GM18508 (cell line): Measurements from ENCODE around the gene VAPA.
A peak's percentile ranks its signal among the peaks of the same experiment; 100 is the strongest.
"Not testable (repeated sequence)": the region's sequence is repeated elsewhere in the genome, so short reads cannot be mapped to it uniquely, and the experiment has no call there.

ENCODE experiments used
- ATAC-seq: cut with Tn5 transposase; IDR thresholded peaks from one replicate; pipeline ENCODE4 v1.9.1; 2021; ENCODE audit warnings: moderate number of reproducible peaks; ENCODE audit not compliant: insufficient read depth, unreplicated experiment

VAPA gene

GRCh38 chr18:9885170-9886004 lies 28.4 kb upstream of the VAPA start, which contains the start of gene TXNDC2:
TSS of gene TXNDC2 (plus strand) at chr18:9885973. CDS start at chr18:9886681, 708 bp downstream.
- no peak for ATAC-seq

GRCh38 chr18:9886005-9886348 lies 27.8 kb upstream of the VAPA start:
- ATAC-seq, result no peak

GRCh38 chr18:9887992-9888391 lies 25.8 kb upstream of the VAPA start:
- ATAC-seq, result no peak

GRCh38 chr18:9890196-9890595 lies 23.6 kb upstream of the VAPA start:
- ATAC-seq, result no peak

DNA sequence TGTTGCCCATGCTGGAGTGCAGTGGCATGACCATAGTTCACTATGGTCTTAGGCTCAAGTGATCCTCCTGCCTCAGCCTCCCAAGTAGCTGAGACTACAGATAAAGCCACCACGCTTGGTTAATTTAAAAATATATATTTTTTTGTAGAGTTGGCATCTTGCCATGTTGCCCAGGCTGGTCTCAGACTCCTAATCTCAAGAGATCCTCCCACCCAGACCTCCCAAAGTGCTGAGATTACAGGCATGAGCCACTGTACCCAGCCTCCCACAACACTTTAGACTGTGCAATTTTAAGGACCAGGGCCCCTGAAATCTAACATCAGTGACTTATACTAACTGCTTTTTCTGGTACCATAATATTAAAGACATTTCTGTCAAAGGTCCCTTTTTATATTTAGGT lies 22.9 kb upstream of the VAPA start:
- ATAC-seq, result no peak

DNA sequence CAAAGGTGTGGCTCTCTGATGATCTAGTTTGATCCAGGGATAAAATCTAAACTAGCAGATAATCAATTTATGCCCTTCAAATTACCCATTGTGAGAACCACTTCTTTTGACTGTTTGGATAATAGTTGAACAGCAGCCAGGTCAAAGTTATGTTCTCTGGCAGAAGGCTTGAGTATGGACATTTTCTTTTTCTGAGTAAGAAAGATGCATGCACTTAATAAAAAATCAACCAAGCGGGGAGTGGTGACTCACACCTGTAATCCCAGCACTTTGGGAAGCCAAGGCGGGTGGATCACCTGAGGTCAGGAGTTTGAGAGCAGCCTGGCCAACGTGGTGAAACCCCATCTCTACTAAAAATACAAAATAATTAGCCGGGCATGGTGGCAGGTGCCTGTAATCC lies 22.3 kb upstream of the VAPA start:
- not testable (repeated sequence) for ATAC-seq

DNA sequence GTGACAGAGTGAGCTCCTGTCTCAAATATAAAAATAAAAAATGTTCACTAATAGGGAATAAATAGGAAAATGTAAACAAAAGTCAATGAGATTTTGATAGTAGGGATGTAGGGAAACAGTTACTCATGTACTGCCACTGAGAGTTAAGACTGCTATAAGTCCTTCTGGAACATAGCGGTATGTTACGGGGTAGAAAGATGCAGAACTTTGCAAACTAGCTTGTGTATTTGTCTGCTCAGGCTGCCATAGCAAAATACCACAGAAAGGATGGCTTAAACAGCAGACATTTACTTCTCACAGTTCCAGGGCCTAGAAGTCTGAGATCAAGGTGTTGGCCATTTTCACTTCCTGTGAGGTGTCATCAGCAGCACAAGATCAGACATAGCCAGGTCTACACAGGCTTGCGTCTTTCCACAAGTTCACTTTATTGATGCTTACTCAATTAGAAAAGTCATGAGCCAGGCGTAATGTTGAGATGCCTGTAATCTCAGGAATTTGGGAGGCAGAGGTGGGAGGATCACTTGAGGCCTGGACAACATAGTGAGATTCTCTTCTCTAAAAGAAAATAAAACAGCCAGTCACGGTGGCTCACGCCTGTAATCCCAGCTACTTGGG lies 19.3 kb upstream of the VAPA start:
- no peak for ATAC-seq

GRCh38 chr18:9897129-9897528 lies 16.7 kb upstream of the VAPA start:
- ATAC-seq, result no peak

DNA sequence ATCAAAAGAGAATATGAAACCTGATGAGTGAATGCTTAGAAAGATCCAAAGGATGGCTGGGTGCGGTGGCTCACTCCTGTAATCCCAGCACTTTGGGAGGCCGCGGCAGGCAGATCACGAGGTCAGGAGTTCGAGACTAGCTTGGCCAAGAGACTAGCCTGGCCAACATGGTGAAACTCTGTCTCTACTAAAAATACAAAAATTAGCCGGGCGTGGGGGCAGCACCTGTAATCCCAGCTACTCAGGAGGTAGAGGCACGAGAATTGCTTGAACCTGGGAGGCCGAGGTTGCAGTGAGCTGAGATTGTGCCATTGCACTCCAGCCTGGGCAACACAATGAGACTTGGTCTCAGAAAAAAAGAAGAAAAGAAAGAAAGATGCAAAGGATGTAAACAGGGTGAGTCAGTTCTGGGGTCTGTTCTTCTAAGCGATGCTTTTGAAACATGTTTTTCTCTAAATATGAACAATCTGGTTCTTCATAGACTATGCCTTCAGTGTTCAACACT lies 16.0 kb upstream of the VAPA start:
- not testable (repeated sequence) for ATAC-seq

DNA sequence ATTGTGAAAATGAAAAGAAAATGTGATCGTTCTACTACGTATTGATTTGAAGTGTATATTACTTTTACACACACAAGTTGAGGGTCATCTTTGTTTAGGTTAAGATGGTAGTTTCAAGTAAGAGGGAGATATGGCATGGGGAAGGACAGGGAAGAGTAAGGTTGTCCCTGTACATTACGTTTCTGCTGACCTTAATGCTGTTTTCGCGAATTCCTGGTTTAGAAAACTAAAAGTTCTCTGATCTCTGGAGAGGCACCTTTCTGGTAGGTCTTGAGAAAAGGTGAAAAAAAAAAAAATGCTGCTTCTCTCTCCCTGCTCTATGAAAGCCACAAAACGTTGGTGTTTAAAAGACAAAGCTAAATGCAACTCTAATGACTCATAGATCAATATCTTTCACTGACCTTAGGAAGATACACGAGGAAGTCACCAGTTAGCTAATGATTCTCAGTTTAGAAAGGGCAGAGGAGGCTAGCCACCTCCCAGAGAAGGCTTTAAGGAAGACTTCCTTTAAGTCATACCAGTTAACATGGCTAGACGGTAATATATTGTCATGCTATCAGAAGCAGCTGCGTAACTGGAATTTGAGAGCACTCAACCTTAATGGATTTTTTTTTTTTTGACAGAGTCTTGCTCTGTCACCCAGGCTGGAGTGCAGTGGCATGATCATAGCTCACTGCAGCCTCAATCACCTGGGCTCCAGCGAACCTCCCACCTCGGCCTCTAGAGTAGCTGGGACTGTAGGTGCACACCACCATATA lies 14.8 kb upstream of the VAPA start:
- ATAC-seq, result peak; percentile 47

DNA sequence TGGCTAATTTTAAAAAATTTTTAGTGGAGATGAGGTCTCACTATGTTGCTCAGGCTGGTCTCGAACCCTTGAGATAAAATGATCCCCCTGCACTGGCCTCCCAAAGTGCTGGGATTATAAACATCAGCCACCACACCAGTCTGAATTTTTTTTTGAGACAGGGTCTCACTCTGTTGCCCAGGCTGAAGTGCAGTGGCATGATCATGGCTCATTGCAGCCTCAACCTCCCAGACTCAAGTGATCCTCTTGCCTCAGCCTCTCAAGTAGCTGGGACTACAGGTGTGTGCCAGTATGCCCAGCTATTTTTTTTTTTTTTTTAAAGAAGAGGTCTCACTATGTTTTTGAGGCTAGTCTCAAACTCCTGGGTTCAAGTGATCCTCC lies 14.3 kb upstream of the VAPA start:
- ATAC-seq, result not testable (repeated sequence)

DNA sequence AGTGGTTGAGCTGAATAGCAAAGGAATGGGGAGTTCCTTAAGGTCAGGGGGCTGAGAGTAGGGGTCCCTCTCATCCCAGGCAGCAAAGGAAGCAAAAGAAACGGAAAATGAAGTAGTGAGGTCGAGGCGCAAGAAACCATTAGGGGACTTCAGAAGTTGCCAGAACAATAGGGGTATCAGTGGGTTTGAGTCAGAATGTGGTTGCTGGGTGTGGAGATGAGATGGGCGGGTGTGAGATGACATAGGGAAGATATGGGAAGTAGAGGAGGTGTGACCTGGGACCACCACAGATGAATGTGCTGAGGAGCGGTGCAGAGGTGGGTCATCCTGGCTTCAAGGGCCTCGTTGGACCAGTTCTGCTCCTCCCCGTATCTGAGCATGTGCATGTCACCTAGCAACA lies 13.1 kb upstream of the VAPA start:
- no peak for ATAC-seq

- no peak for ATAC-seq
These were observed 12.4 kb upstream of the VAPA start for GRCh38 chr18:9901377-9901776.

GRCh38 chr18:9902264-9902663 lies 11.6 kb upstream of the VAPA start:
- ATAC-seq, result not testable (repeated sequence)

DNA sequence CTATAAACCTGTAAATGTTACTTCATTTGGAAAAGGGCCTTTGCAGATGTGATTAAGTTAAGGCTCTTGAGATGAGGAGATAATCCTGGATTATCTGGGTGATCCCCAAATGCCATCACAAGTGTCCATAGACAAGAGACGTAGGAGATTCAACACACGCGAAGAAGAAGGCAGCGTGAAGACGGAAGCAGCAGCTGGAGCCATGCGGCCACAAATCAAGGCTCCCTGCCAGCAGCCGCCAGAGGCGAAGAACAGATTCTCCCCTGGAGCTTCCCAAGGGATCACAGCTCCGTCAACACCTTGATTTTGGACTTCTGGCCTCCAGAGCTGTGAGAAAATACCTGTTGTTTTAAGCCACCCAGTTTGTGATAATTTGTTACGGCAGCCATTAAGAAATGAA lies 11.0 kb upstream of the VAPA start:
- no peak for ATAC-seq

DNA sequence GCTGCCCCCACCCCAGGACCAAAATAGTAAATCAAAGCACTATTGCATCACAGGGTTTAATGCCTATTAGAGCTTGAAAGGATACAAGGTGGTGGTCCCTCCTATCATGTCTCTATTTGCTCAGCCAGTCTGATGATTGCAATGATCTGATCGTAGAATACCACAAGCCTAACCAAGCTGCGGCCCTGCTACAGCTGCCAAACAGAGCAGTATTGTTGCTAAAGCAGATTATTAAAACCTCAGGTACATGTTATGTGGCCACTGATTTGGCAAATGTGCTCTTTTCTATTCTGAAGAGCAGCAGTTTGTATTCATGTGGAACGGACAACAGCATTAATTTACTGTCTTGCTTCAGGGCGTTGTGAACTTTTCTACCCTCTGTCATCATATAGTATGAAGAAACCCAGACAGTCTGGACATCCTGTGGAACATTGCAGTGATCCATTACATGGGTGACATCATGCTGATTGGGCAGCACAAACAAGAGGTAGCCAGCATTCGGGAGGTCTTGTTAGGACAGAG lies 8.4 kb upstream of the VAPA start:
- ATAC-seq, result no peak

- ATAC-seq, result no peak
These were observed 7.3 kb upstream of the VAPA start for GRCh38 chr18:9906481-9906880.

GRCh38 chr18:9907867-9908266 lies 5.9 kb upstream of the VAPA start:
- ATAC-seq, result no peak

DNA sequence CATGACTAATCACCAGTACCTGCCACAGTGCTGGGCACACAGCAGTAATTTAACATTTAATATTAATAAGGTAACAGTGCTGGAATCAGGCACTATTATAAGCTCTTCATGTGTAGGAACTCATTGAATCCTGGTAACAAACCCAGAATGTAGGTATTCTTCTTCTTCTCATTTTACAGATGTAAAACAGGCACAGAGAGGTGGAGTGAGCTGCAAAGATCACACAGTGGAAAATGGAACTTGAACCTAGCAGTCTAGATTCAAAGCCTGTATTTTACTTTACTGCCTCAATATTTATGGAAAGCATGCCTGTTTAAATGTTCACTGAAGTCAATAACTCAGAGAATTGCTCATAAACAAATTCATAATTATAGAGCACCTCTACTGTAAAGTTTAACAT lies 3.7 kb upstream of the VAPA start:
- ATAC-seq, result no peak

- ATAC-seq, result no peak
These were observed 3.2 kb upstream of the VAPA start for GRCh38 chr18:9910661-9911060.

GRCh38 chr18:9911226-9911625 lies 2.6 kb upstream of the VAPA start:
- ATAC-seq, result no peak
